Measurements from ENCODE around the gene NUDT3. TPM values are rescaled to one million over a fixed set of nuclear protein-coding genes. Genes with fewer than 3 reads are reported as not detected.

NUDT3 gene
- total and polyA plus RNA-seq, 9 of the 15 experiments (the other 6 are each of a cell fraction or from before 2014, with no cell fraction given), result 5.4 to 81.2 (median 56.4) TPM

DNA sequence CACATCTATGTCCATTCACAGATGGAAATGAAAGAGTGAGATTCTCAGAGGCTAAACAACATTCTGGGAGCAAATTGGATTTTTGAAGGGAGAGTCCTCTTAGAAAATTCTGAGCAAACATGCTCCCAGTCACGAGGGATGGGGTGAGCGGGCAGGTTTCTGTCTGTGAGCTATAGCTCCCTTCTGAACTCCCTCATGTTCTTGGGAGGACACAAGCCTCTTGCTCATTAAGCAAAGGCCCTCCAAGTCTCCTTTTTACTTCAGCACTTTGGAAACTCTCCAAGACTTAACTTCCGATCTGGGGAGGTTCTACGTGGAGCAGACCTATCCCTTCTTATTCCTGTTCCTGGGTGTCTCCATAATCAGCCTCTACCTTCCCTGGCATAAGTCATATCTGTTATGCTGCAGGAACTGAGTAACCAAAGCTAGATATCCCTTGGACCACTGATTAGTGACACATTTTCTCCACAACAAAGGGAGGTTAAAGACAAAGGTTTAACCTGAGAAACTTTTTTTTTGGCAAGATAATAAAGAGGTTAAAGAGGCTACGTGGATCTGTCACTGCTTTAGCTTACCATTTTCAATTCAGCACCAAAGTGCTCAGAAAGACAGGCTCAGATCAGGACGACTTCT is 110.7 kb downstream of the NUDT3 start (continued):
- TF ChIP-seq, protein P1, sequence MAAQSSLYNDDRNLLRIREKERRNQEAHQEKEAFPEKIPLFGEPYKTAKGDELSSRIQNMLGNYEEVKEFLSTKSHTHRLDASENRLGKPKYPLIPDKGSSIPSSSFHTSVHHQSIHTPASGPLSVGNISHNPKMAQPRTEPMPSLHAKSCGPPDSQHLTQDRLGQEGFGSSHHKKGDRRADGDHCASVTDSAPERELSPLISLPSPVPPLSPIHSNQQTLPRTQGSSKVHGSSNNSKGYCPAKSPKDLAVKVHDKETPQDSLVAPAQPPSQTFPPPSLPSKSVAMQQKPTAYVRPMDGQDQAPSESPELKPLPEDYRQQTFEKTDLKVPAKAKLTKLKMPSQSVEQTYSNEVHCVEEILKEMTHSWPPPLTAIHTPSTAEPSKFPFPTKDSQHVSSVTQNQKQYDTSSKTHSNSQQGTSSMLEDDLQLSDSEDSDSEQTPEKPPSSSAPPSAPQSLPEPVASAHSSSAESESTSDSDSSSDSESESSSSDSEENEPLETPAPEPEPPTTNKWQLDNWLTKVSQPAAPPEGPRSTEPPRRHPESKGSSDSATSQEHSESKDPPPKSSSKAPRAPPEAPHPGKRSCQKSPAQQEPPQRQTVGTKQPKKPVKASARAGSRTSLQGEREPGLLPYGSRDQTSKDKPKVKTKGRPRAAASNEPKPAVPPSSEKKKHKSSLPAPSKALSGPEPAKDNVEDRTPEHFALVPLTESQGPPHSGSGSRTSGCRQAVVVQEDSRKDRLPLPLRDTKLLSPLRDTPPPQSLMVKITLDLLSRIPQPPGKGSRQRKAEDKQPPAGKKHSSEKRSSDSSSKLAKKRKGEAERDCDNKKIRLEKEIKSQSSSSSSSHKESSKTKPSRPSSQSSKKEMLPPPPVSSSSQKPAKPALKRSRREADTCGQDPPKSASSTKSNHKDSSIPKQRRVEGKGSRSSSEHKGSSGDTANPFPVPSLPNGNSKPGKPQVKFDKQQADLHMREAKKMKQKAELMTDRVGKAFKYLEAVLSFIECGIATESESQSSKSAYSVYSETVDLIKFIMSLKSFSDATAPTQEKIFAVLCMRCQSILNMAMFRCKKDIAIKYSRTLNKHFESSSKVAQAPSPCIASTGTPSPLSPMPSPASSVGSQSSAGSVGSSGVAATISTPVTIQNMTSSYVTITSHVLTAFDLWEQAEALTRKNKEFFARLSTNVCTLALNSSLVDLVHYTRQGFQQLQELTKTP (IDR thresholded peaks at IDR 0.05; ENCODE audit: low read depth in 1 of 2, partially characterized antibody in 2 of 2), result peak in 1 of 2 experiments; percentile 31
- TF ChIP-seq, protein P2, sequence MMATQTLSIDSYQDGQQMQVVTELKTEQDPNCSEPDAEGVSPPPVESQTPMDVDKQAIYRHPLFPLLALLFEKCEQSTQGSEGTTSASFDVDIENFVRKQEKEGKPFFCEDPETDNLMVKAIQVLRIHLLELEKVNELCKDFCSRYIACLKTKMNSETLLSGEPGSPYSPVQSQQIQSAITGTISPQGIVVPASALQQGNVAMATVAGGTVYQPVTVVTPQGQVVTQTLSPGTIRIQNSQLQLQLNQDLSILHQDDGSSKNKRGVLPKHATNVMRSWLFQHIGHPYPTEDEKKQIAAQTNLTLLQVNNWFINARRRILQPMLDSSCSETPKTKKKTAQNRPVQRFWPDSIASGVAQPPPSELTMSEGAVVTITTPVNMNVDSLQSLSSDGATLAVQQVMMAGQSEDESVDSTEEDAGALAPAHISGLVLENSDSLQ (IDR thresholded peaks at IDR 0.05), result peak; percentile 36; the same call in 1 of the 2 replicates
- TF ChIP-seq, protein P3, sequence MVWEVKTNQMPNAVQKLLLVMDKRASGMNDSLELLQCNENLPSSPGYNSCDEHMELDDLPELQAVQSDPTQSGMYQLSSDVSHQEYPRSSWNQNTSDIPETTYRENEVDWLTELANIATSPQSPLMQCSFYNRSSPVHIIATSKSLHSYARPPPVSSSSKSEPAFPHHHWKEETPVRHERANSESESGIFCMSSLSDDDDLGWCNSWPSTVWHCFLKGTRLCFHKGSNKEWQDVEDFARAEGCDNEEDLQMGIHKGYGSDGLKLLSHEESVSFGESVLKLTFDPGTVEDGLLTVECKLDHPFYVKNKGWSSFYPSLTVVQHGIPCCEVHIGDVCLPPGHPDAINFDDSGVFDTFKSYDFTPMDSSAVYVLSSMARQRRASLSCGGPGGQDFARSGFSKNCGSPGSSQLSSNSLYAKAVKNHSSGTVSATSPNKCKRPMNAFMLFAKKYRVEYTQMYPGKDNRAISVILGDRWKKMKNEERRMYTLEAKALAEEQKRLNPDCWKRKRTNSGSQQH (CRISPR knock-in tag; IDR thresholded peaks at IDR 0.05), result no peak
- TF ChIP-seq, protein P4, sequence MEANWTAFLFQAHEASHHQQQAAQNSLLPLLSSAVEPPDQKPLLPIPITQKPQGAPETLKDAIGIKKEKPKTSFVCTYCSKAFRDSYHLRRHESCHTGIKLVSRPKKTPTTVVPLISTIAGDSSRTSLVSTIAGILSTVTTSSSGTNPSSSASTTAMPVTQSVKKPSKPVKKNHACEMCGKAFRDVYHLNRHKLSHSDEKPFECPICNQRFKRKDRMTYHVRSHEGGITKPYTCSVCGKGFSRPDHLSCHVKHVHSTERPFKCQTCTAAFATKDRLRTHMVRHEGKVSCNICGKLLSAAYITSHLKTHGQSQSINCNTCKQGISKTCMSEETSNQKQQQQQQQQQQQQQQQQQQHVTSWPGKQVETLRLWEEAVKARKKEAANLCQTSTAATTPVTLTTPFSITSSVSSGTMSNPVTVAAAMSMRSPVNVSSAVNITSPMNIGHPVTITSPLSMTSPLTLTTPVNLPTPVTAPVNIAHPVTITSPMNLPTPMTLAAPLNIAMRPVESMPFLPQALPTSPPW (CRISPR knock-in tag; IDR thresholded peaks at IDR 0.05), result no peak
- no peak for TF ChIP-seq ZNF354B (CRISPR knock-in tag; IDR thresholded peaks at IDR 0.05)
- TF ChIP-seq NR4A1 (CRISPR knock-in tag; IDR thresholded peaks at IDR 0.05), result no peak
- TF ChIP-seq NR4A1 (tag; IDR thresholded peaks at IDR 0.05), result peak; percentile 63; the same call in 1 of the 2 replicates
- TF ChIP-seq, protein P5, sequence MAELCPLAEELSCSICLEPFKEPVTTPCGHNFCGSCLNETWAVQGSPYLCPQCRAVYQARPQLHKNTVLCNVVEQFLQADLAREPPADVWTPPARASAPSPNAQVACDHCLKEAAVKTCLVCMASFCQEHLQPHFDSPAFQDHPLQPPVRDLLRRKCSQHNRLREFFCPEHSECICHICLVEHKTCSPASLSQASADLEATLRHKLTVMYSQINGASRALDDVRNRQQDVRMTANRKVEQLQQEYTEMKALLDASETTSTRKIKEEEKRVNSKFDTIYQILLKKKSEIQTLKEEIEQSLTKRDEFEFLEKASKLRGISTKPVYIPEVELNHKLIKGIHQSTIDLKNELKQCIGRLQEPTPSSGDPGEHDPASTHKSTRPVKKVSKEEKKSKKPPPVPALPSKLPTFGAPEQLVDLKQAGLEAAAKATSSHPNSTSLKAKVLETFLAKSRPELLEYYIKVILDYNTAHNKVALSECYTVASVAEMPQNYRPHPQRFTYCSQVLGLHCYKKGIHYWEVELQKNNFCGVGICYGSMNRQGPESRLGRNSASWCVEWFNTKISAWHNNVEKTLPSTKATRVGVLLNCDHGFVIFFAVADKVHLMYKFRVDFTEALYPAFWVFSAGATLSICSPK (IDR thresholded peaks at IDR 0.05; ENCODE audit: borderline replicate concordance), result no peak
- peak; percentile 72 for TF ChIP-seq CXXC5 (CRISPR knock-in tag; IDR thresholded peaks at IDR 0.05)
- TF ChIP-seq NCOR1 (IDR thresholded peaks at IDR 0.05), result peak; percentile 98
- TF ChIP-seq POLR2AphosphoS2 (IDR thresholded peaks at IDR 0.05; ENCODE audit: low read length), result 0 out of 2 replicates have a peak, but pooled peaks have one; percentile 19
- TF ChIP-seq, protein P6, sequence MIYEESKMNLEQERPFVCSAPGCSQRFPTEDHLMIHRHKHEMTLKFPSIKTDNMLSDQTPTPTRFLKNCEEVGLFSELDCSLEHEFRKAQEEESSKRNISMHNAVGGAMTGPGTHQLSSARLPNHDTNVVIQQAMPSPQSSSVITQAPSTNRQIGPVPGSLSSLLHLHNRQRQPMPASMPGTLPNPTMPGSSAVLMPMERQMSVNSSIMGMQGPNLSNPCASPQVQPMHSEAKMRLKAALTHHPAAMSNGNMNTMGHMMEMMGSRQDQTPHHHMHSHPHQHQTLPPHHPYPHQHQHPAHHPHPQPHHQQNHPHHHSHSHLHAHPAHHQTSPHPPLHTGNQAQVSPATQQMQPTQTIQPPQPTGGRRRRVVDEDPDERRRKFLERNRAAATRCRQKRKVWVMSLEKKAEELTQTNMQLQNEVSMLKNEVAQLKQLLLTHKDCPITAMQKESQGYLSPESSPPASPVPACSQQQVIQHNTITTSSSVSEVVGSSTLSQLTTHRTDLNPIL (CRISPR knock-in tag; IDR thresholded peaks at IDR 0.05), result no peak
- no peak for TF ChIP-seq PPARD (CRISPR knock-in tag; IDR thresholded peaks at IDR 0.05)
- TF ChIP-seq, protein P7, sequence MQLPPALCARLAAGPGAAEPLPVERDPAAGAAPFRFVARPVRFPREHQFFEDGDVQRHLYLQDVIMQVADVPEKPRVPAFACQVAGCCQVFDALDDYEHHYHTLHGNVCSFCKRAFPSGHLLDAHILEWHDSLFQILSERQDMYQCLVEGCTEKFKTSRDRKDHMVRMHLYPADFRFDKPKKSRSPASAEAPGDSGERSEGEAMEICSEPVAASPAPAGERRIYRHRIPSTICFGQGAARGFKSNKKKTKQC (CRISPR knock-in tag; IDR thresholded peaks at IDR 0.05), result no peak
- TF ChIP-seq NCOA4 (IDR thresholded peaks at IDR 0.05; ENCODE audit: partially characterized antibody), result peak; percentile 60
